Measurements from ENCODE around the gene SNURF.
A peak's percentile ranks its signal among the peaks of the same experiment; 100 is the strongest.
"Not testable (repeated sequence)": the region's sequence is repeated elsewhere in the genome, so short reads cannot be mapped to it uniquely, and the experiment has no call there.

The SNURF gene

GRCh38 chr15:24954783-24955530 is at the start of gene SNURF, which contains the start of gene SNRPN:
TSS of gene SNURF (plus strand) at chr15:24954987. CDS start at chr15:24955049, 62 bp downstream.
TSS of gene SNRPN (plus strand) at chr15:24954987. CDS start at chr15:24974454, 19,467 bp downstream.
- DNase-seq: peak; percentile 72

DNA sequence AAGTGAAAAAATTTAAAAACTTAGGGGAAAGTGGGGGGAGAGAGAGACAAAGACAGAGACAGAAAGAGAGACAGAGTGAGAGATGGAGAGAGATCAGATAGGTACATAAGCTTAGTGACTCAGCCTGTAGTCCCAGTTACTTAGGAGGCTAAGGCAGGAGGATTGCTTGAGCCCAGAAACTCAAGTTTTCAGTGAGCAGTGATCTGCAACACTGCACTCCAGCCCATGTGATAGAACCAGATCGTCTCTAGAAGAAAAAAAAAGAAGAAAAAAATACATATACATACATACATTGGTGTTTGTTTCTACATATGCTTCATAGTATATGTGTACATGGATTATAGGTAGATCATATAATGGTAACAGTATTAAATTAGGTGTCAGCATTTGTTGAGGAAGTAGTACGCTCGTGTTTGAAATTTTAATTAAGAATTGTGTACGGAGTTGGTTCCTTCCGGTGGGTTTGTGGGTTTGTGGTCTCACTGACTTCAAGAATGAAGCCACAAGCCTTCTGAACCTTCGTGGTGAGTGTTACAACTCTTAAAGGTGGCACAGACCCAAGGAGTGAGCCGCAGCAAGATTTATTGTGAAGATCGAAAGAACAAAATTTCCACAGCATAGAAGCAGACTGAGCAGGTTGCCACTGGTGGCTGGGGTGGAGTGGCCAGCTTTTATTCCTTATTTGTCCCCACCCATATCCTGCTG is 38.3 kb upstream of the SNURF start:
- DNase-seq: no peak

- DNase-seq: no peak
Measured at GRCh38 chr15:24917431-24917830, 37.4 kb upstream of the SNURF start.

DNA sequence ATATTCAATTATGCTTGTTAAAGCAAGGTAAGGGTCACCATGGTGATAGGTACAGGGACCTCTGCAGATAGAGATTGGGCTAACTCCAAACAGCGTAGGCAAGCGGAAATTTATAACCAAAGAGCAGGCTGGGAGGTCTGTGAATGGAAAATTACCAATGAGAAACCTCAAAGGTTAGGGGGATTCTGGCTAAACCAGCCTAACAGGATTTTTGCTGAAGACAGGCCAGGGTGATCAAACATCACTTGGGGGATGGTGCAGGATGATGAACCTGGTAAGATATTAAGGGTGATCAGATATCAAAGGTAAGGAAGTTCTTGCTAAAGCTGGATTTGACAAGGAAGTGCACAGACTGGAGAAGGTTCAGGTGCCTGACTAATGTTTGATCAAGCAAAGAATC is 35.3 kb upstream of the SNURF start:
- DNase-seq: no peak

- DNase-seq: not testable (repeated sequence)
Measured at GRCh38 chr15:24922781-24923180, 32.0 kb upstream of the SNURF start.

GRCh38 chr15:24924153-24924552 is 30.6 kb upstream of the SNURF start:
- DNase-seq: no peak

DNA sequence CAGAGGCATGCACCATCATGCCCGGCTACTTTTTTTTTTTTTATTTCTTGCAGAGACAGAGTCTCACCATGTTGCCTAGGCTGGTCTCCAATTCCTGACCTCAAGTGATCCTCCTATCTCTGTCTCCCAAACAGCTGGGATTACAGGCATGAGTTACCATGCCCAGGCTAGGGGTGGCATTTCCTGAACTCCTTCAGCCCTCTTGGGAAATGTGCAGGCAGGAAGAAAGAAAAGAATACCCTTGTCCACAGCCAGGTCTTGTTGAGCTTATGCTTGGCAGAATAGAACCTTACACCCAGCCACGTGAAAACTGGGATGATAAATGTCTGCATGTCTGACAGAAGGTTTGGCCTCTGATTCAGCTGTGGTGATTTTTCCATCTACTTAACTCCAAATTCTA is 30.2 kb upstream of the SNURF start:
- no peak for DNase-seq

- DNase-seq: not testable (repeated sequence)
Measured at GRCh38 chr15:24931874-24932732, 22.7 kb upstream of the SNURF start.

- DNase-seq: no peak
Measured at GRCh38 chr15:24933716-24934115, 21.1 kb upstream of the SNURF start.

- not testable (repeated sequence) for DNase-seq
Measured at GRCh38 chr15:24938224-24938623, 16.6 kb upstream of the SNURF start.

- no peak for DNase-seq
Measured at GRCh38 chr15:24940236-24940635, 14.6 kb upstream of the SNURF start.

DNA sequence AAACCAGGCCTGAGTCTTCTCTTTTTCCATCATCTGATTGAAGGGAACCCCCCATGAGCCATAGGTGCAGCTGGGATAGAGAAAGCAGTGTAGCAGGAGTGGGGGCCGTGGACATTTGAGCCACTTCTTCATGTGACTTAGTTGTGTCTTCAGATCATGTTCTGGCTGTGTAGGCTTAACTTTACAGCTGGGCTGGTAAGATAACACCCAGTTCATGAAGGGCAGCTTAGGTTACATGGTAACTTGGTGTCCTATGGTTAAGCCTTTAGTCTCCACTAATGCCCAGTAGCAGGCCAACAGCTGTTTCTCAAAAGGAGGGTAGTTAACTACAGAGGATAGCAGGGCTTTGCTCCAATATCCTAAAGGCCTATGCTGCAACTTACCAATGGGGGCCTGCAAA is 11.4 kb upstream of the SNURF start:
- DNase-seq: no peak

DNA sequence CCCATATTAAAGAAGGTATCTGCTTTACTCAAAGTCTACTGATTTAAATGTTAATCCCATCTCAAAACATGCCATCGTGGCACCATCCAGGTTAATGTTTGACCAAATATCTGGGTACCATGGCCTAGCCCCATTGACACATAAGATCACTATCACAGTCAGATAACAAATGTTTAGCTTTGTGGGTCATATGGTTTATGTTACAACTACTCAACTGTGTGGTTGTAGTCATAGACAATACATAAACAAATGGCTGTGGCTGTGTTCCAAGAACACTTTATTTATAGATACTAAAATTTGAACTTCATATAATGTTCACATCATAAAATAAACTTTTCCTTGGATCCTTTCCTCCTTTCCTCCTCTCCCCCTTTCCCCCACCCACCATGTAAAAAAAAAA is 9.8 kb upstream of the SNURF start:
- DNase-seq: no peak

GRCh38 chr15:24945711-24946110 is 9.1 kb upstream of the SNURF start:
- DNase-seq: no peak

DNA sequence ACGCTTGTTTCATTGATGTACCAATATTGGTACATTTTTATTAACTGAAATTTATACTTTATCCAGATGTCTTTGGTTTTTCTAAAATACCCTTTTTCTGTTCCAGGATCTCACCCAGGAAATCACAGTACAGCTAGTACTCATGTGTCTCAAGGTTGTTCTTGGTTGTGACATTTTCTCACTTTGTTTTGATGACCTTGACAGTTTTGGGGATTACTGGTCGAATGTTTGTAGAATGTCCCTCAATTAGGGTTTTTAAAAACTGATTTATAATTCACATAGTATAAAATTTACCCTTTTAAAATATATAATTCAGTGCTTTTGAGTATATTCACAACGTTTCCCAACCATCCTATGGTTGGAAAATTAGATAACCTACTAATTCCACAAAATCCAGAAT is 6.3 kb upstream of the SNURF start:
- DNase-seq: no peak

- DNase-seq: peak; percentile 53
Measured at GRCh38 chr15:24955531-24955921, 739 bp downstream of the SNURF start.

DNA sequence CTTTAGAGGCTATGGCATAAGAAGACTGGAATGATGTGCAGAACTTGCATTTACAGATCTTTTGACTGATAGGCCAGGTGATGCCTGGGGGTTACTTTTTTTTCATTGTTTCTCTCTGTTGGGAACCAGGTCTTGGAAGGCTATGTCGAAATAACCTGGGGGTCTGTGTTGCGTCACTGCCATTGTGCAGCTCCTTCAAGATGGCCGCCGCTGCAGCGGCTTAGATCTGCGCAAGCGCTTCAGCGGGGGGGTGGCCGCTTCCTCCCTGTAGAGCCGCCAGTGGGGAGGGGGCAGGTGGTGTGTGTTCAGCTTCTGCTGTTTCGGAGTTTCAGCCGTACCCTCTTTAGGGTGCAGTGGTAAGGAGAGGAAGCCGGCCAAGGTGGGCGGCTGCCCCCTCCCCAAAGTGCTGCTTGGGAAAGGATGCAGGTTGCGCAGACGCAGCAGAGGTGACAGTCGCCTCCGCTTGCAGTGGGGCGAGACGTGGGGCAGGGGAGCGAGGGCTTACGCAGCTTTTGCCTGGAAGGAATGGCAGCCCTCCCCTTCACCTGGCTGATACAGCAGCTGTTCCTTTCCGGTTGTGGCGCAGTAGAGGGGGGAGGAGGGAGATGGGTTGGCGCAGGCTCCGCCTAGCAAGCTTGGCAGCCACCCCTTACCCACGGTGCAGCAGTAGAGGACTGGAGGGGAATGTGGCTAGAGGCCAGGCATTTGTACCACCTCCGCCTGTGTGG is 1.5 kb downstream of the SNURF start:
- peak; percentile 66 for DNase-seq

DNA sequence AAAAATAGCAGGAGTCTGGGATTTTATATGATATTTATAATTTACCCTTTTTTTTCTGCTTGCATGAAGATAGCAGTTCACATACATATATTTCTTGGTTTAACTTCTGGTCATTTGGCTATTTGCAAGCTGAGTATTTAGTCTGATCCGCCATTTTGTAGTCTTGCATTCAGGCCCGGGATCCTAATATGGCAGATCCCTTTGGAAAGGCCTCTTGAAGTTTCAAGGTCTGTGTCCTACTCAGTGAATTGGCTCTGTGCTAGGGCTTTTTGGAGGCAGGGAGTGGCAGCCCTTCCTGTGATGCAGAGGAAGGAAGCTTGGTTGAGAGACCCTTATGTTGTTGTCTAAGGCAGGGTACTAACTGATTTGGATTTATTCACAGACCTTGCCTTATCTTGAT is 2.9 kb downstream of the SNURF start:
- no peak for DNase-seq

GRCh38 chr15:24961967-24962366 is 7.2 kb downstream of the SNURF start:
- DNase-seq: no peak

- DNase-seq: no peak
Measured at GRCh38 chr15:24962880-24963279, 8.1 kb downstream of the SNURF start.

GRCh38 chr15:24966364-24967103 is 11.7 kb downstream of the SNURF start:
- no peak for DNase-seq

- no peak for DNase-seq
Measured at GRCh38 chr15:24971052-24971451, 16.3 kb downstream of the SNURF start.

Data from activated T-cell treated with anti-CD3 and anti-CD28 coated beads, Interleukin-2, amount 50 U/mL, for 1 hour (primary cell).